Measurements from ENCODE around the gene CCL27. TPM values are rescaled to one million over a fixed set of nuclear protein-coding genes. Genes with fewer than 3 reads are reported as not detected.

Gene CCL27
- total RNA-seq, 2 experiments from 2014 or later = 0.69 TPM; not detected in 1

- intact Hi-C loops (cut with micrococcal nuclease) = loop anchor here (1.0 kb wide), 1 partner anchor 27 kb away; no protein-coding TSS in a partner anchor
- H3K36me3 Mint-ChIP-seq (ENCODE audit: low read depth) = no peaks in the 10 kb centered on the region
- peaks cover 4% of the 10 kb centered on the region for H3K9me3 Mint-ChIP-seq
- no peaks in the 10 kb centered on the region for H3K27me3 Mint-ChIP-seq (ENCODE audit: low read depth)
- H3K27ac Mint-ChIP-seq = no peak overlapping the region
- no peak overlapping the region for H3K4me3 Mint-ChIP-seq
- DNase-seq = peak; percentile 81
- CTCF ChIA-PET = interaction anchor here (0.9 to 5.7 kb wide), 7 partner anchors 8 to 34 kb away, joined by 3 to 65 read pairs (median 3); partner anchors contain the start of gene CCL21
- H3K4me1 Mint-ChIP-seq (ENCODE audit: low read depth) = no peaks in the 10 kb centered on the region
These were observed 12.7 kb upstream of the CCL27 start for GRCh38 chr9:34675048-34675714.

GRCh38 chr9:34674440-34674839 lies 12.0 kb upstream of the CCL27 start:
- H3K27ac Mint-ChIP-seq = no peak overlapping the region
- CTCF ChIA-PET = interaction anchor here (1.5 to 5.7 kb wide), 2 partner anchors 26 to 28 kb away, joined by 4 to 65 read pairs; no protein-coding TSS in a partner anchor

GRCh38 chr9:34671307-34671706 lies 8.8 kb upstream of the CCL27 start:
- Mint-ChIP-seq H3K9me3 (peaks cover 17% of the 10 kb centered on the region), H3K27me3 (ENCODE audit: low read depth) (no peaks in the 10 kb centered on the region), H3K4me1 (ENCODE audit: low read depth) (no peaks in the 10 kb centered on the region), H3K27ac (no peak overlapping the region), H3K4me3 (no peak overlapping the region), H3K36me3 (ENCODE audit: low read depth) (peaks cover 10% of the 10 kb centered on the region)
- CTCF ChIA-PET = interaction anchor here (1.8 kb wide), 1 partner anchor 31 kb away, joined by 6 read pairs; no protein-coding TSS in a partner anchor
- no peak for DNase-seq
- intact Hi-C loops (cut with micrococcal nuclease) = no loop called here

More at GRCh38 chr9:34674440-34674839, 12.0 kb upstream of the CCL27 start:
- peaks cover 3% of the 10 kb centered on the region for H3K36me3 Mint-ChIP-seq (ENCODE audit: low read depth)
- H3K9me3 Mint-ChIP-seq = peaks cover 8% of the 10 kb centered on the region
- no peak overlapping the region for H3K4me3 Mint-ChIP-seq
- intact Hi-C loops (cut with micrococcal nuclease) = no loop called here
- DNase-seq = no peak
- no peaks in the 10 kb centered on the region for H3K4me1 Mint-ChIP-seq (ENCODE audit: low read depth)
- no peaks in the 10 kb centered on the region for H3K27me3 Mint-ChIP-seq (ENCODE audit: low read depth)

- Mint-ChIP-seq H3K27me3 (ENCODE audit: low read depth) (no peaks in the 10 kb centered on the region), H3K4me3 (no peak overlapping the region), H3K36me3 (ENCODE audit: low read depth) (peaks cover 10% of the 10 kb centered on the region), H3K27ac (no peak overlapping the region), H3K9me3 (peaks cover 17% of the 10 kb centered on the region), H3K4me1 (ENCODE audit: low read depth) (peaks cover 5% of the 10 kb centered on the region)
- DNase-seq = no peak
- intact Hi-C loops (cut with micrococcal nuclease) = loop anchor here (10.0 kb wide), 2 partner anchors 935 to 1465 kb away; partner anchors contain the start of genes GLIPR2 and TESK1
- CTCF ChIA-PET = interaction anchor here (0.9 to 1.8 kb wide), 3 partner anchors 23 to 33 kb away, joined by 3 to 6 read pairs (median 3); partner anchors contain the start of gene GALT
These were observed 7.5 kb upstream of the CCL27 start for GRCh38 chr9:34669809-34670562.

DNA sequence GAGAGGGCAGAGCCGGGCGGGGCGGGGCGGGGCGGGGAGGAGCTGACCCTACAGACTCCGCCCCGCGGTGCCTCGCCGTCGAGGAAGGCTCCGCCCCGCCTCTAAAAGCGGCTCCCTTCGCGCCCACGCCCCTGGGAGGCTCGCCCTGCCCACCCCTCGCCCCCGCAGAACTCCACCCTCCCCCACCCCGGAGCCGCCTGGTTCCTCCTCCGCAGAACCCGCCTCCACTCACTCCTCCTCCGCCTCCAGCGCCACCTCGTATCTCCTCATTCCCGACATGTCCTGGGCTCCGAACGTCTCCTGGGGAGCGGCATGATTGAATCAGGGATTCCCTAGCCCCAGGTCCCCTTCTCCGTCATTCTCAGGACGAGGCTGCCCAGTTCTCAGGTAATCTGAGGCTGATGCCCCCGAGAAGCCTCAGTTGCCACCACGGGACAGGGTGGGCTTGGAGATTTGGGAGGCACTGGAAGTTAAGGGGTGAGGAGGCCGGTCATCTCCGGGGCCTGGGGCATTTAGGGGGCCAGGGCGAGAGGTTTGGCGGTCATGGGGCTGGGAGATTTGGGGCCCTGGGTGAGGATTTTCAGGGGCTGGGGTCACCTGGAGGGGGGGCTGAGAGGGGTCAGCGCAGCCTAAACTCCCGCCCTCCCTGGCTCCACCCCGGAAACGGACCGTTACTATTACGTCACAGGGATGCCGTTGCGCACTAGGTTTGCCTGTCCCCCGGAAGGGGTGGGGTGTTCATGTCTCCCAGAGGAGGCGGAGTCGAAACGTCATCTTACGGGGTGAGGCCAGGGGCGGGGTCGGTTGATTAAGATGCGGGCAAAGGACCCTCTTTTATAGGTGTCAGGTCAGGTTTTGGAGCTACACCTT lies 3.2 kb upstream of the CCL27 start:
- Mint-ChIP-seq H3K27me3 (ENCODE audit: low read depth) (no peaks in the 10 kb centered on the region), H3K27ac (peak overlapping the region; percentile 80), H3K36me3 (ENCODE audit: low read depth) (peaks cover 10% of the 10 kb centered on the region), H3K9me3 (peaks cover 17% of the 10 kb centered on the region), H3K4me1 (ENCODE audit: low read depth) (peaks cover 39% of the 10 kb centered on the region), H3K4me3 (peak overlapping the region; percentile 77)
- intact Hi-C loops (cut with micrococcal nuclease) = loop anchor here (1.0 to 10.0 kb wide), 7 partner anchors 19 to 1469 kb away; partner anchors contain the start of genes GALT, GLIPR2, RPP25L and SIGMAR1
- peak; percentile 93 for DNase-seq
- CTCF ChIA-PET = interaction anchor here (0.6 to 5.8 kb wide), 9 partner anchors 9 to 416 kb away, joined by 3 to 40 read pairs (median 4); partner anchors contain the start of genes GALT and SIGMAR1

DNA sequence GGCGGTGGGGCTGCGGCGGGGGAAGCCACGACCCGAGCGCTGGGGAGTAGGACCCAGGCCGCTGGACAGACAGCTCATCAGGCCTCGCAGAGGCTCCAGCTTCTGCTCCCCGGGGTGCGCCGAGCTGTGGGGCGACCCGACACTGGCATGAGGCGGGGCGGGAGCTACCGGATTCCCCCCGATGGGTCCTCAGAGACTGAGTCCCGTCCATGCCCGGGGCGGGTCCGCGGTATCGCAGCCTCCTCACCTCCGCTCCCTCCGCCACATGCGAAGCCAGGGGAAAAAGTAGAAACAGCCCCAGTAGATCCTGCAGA lies 2.6 kb upstream of the CCL27 start:
- peaks cover 41% of the 10 kb centered on the region for H3K4me1 Mint-ChIP-seq (ENCODE audit: low read depth)
- CTCF ChIA-PET = interaction anchor here (0.6 to 5.8 kb wide), 9 partner anchors 9 to 416 kb away, joined by 3 to 40 read pairs (median 3); partner anchors contain the start of genes CCL21, GALT and SIGMAR1
- peak overlapping the region; percentile 77 for H3K4me3 Mint-ChIP-seq
- peaks cover 13% of the 10 kb centered on the region for H3K9me3 Mint-ChIP-seq
- H3K27ac Mint-ChIP-seq = no peak overlapping the region
- H3K27me3 Mint-ChIP-seq (ENCODE audit: low read depth) = no peaks in the 10 kb centered on the region
- intact Hi-C loops (cut with micrococcal nuclease) = loop anchor here (1.0 to 10.0 kb wide), 7 partner anchors 19 to 1470 kb away; partner anchors contain the start of genes GALT, GLIPR2, RPP25L and SIGMAR1
- H3K36me3 Mint-ChIP-seq (ENCODE audit: low read depth) = peaks cover 12% of the 10 kb centered on the region
- no peak for DNase-seq

- Mint-ChIP-seq H3K9me3 (peaks cover 9% of the 10 kb centered on the region), H3K27ac (peak overlapping the region; percentile 52), H3K36me3 (ENCODE audit: low read depth) (peaks cover 10% of the 10 kb centered on the region), H3K4me3 (peak overlapping the region; percentile 77), H3K4me1 (ENCODE audit: low read depth) (peaks cover 42% of the 10 kb centered on the region), H3K27me3 (ENCODE audit: low read depth) (no peaks in the 10 kb centered on the region)
- CTCF ChIA-PET = interaction anchor here (0.7 to 5.8 kb wide), 12 partner anchors 8 to 51 kb away, joined by 3 to 40 read pairs (median 4); partner anchors contain the start of genes CCL21, GALT and SIGMAR1
- DNase-seq = peak; percentile 88
- intact Hi-C loops (cut with micrococcal nuclease) = loop anchor here (1.0 to 10.0 kb wide), 10 partner anchors 18 to 1470 kb away; partner anchors contain the start of genes DNAJB5, GALT, GLIPR2 and RPP25L
These were observed 2.0 kb upstream of the CCL27 start for GRCh38 chr9:34664281-34665066.

DNA sequence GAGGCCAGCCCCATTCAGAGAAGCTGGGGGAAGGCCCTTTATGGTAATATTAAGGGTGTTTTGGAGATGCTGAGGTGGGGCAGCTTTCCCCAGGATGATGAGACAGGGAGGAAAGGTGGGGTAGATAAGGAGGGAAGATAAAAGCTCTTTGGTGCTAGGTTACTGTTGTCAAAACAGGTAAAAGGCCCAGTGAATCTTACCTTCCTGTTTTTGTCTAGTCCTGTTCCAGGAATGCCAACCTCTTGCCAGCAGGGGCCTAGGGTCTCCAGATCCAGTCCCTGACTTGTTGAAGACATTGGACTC lies 797 bp upstream of the CCL27 start:
- CTCF ChIA-PET = interaction anchor here (1.0 to 5.8 kb wide), 7 partner anchors 12 to 284 kb away, joined by 3 to 40 read pairs (median 6); partner anchors contain the start of gene GALT
- H3K9me3 Mint-ChIP-seq = no peaks in the 10 kb centered on the region
- intact Hi-C loops (cut with micrococcal nuclease) = loop anchor here (5.0 to 10.0 kb wide), 3 partner anchors 324 to 1472 kb away; partner anchors contain the start of genes DNAJB5, GLIPR2 and TESK1
- no peak for DNase-seq
- peaks cover 3% of the 10 kb centered on the region for H3K36me3 Mint-ChIP-seq (ENCODE audit: low read depth)
- H3K27me3 Mint-ChIP-seq (ENCODE audit: low read depth) = no peaks in the 10 kb centered on the region
- peak overlapping the region; percentile 74 for H3K27ac Mint-ChIP-seq
- peaks cover 43% of the 10 kb centered on the region for H3K4me1 Mint-ChIP-seq (ENCODE audit: low read depth)
- no peak overlapping the region for H3K4me3 Mint-ChIP-seq

- peak; percentile 45 for DNase-seq
- H3K9me3 Mint-ChIP-seq = no peaks in the 10 kb centered on the region
- peaks cover 3% of the 10 kb centered on the region for H3K36me3 Mint-ChIP-seq (ENCODE audit: low read depth)
- H3K4me3 Mint-ChIP-seq = no peak overlapping the region
- H3K4me1 Mint-ChIP-seq (ENCODE audit: low read depth) = peaks cover 37% of the 10 kb centered on the region
- intact Hi-C loops (cut with micrococcal nuclease) = loop anchor here (5.0 to 10.0 kb wide), 3 partner anchors 328 to 1475 kb away; partner anchors contain the start of genes DNAJB5, GLIPR2 and TESK1
- H3K27me3 Mint-ChIP-seq (ENCODE audit: low read depth) = no peaks in the 10 kb centered on the region
- H3K27ac Mint-ChIP-seq = no peak overlapping the region
- CTCF ChIA-PET = interaction anchor here (0.8 to 5.8 kb wide), 3 partner anchors 12 to 43 kb away, joined by 3 to 40 read pairs (median 4); partner anchors contain the start of genes DCTN3 and GALT
These were observed 2.7 kb downstream of the CCL27 start for GRCh38 chr9:34659592-34660253.

GRCh38 chr9:34658461-34658860 lies 4.0 kb downstream of the CCL27 start:
- CTCF ChIA-PET = no interaction called here
- Mint-ChIP-seq H3K4me3 (no peak overlapping the region), H3K4me1 (ENCODE audit: low read depth) (peaks cover 24% of the 10 kb centered on the region), H3K27ac (no peak overlapping the region), H3K36me3 (ENCODE audit: low read depth) (peaks cover 3% of the 10 kb centered on the region), H3K9me3 (no peaks in the 10 kb centered on the region), H3K27me3 (ENCODE audit: low read depth) (no peaks in the 10 kb centered on the region)
- intact Hi-C loops (cut with micrococcal nuclease) = no loop called here
- no peak for DNase-seq
